Sigmoid colon (tissue), 7 donors: Measurements from ENCODE around the gene HLA-DQB1. TPM values are rescaled to one million over a fixed set of nuclear protein-coding genes. Genes with fewer than 3 reads are reported as not detected.
A peak's percentile ranks its signal among the peaks of the same experiment; 100 is the strongest.

Experiments
- DNase-seq: peaks from one replicate; pipeline ENCODE4 v3.0.0-alpha.2; 2019
- H3K27ac ChIP-seq, 4 donors: fragments of 200-600 bp; sonication (generic); one replicate each; pipeline ENCODE4 v1.5.1; 2016 to 2019; ENCODE audit warnings: mild to moderate bottlenecking in 1 of 4
- H3K27me3 ChIP-seq, 3 donors: fragments of 200-600 bp; sonication (generic); one replicate each; pipeline ENCODE4 v1.5.1; 2019; ENCODE audit warnings: mild to moderate bottlenecking in 1 of 3
- H3K36me3 ChIP-seq, 4 donors: fragments of 200-600 bp; sonication (generic); one replicate each; pipeline ENCODE4 v1.5.1; 2016 to 2019
- H3K4me1 ChIP-seq, 4 donors: fragments of 200-600 bp; sonication (generic); one replicate each; pipeline ENCODE4 v1.5.1; 2017 to 2019
- H3K4me3 ChIP-seq, 4 donors: fragments of 200-600 bp; sonication (generic); one replicate each; pipeline ENCODE4 v1.5.1; 2017 to 2019; ENCODE audit warnings: mild to moderate bottlenecking in 2 of 4, moderate library complexity in 1 of 4
- H3K9me3 ChIP-seq, 4 donors: fragments of 200-600 bp in 3 of 4; sonication (generic) in 3 of 4; one replicate each; pipeline versions ENCODE4 v1.5.1 to v1.6.1; 2013 to 2019
- CTCF ChIP-seq, 4 experiments: fragments of 450-650 bp in 3 of 4; fragments of 200-600 bp in 1 of 4; IDR thresholded peaks; one replicate each; pipeline ENCODE4 v1.5.1; 2016 to 2019; ENCODE audit warnings: antibody characterized with exemption in 4 of 4, mild to moderate bottlenecking in 3 of 4, moderate library complexity in 2 of 4
- POLR2AphosphoS5 ChIP-seq, 4 donors: sonication (generic); formaldehyde crosslinking; IDR thresholded peaks; one replicate each; pipeline ENCODE4 v1.6.1; 2017; ENCODE audit warnings: antibody characterized with exemption in 4 of 4
- WGBS, 2 donors: extraction: QIAGEN DNeasy Blood & Tissue Kit; methylation state at CpG; one replicate each; pipeline ENCODE4 v1.1.7; 2013; 5-methylcytosine and 5-hydroxymethylcytosine counted together
- intact Hi-C: fragments of 100-400 bp; cut with DNase I; formaldehyde crosslinking; loops from one replicate; pipeline ENCODE4 v1.15.1; 2023
- polyA plus RNA-seq, 3 donors: library from polyadenylated mRNA; stranded (reverse); fragments of 200-250 nt; gene quantifications; one replicate each; pipeline ENCODE4 v1.2.3, GENCODE V29; 2013
- total RNA-seq, 4 donors: library from RNA; depleted of rRNA; stranded (reverse); fragments of >200 nt; gene quantifications; one replicate each; pipeline ENCODE4 v1.1.0, GENCODE V29; 2016
- donor health status: healthy with polysubstance abuse.
- donor health status: Bipolar disorder and iron deficiency.
- donor health status: healthy.

HLA-DQB1 gene
- total and polyA plus RNA-seq, 7 donors, result under 0.01 to 182 (median 3.5) TPM

- TF ChIP-seq POLR2AphosphoS5 (IDR thresholded peaks at IDR 0.05) (peak in 1 of 4 donors; percentile 65), CTCF (IDR thresholded peaks at IDR 0.05) (no peak)
- DNase-seq, result no peak
These were observed 56.5 kb downstream of the HLA-DQB1 start for GRCh38 chr6:32609731-32610640.

More at GRCh38 chr6:32609731-32610640, 56.5 kb downstream of the HLA-DQB1 start:
- Histone ChIP-seq H3K4me1 (no peaks in the 10 kb centered on the region), H3K9me3 (no peaks in the 10 kb centered on the region), H3K4me3 (no peak overlapping the region), H3K36me3 (no peaks in the 10 kb centered on the region), H3K27me3 (no peaks in the 10 kb centered on the region), H3K27ac (peak overlapping the region in 3 of 4 donors; percentile 40 to 48 (median 46))
- 11 to 21% methylated on average over 8 of the region's 8 CpGs for WGBS, 2 donors
- intact Hi-C loops, result no loop called here

Other genes with a start within 250 kb of the HLA-DQB1 start
- gene HLA-DRA, start 226.8 kb downstream of the HLA-DQB1 start, total RNA-seq, result 100 to 1,000 TPM; 101 to 151 (median 113) TPM
- 1,000 to 10,000 TPM in 1 of 3 donors, 100 to 1,000 TPM in 2; 137 to 1,090 (median 722) TPM for gene HLA-DRA, start 226.8 kb downstream of the HLA-DQB1 start, polyA plus RNA-seq
- 10 to 100 TPM in 1 of 4 donors, 1 to 10 TPM in 2, under 1 TPM in 1; 0.71 to 20.8 (median 1.6) TPM for gene HLA-DRB5, start 136.4 kb downstream of the HLA-DQB1 start, total RNA-seq
- 10 to 100 TPM in 1 of 3 donors, 1 to 10 TPM in 1, not detected in 1; 2.1 to 13.6 TPM for gene HLA-DRB5, start 136.4 kb downstream of the HLA-DQB1 start, polyA plus RNA-seq
- 10 to 100 TPM; 23.5 to 44.6 (median 27.7) TPM for gene HLA-DRB1, start 76.8 kb downstream of the HLA-DQB1 start, total RNA-seq
- gene HLA-DRB1, start 76.8 kb downstream of the HLA-DQB1 start, polyA plus RNA-seq, result 100 to 1,000 TPM in 2 of 3 donors, 10 to 100 TPM in 1; 25.8 to 414 (median 158) TPM
- gene HLA-DQA1, start 29.3 kb downstream of the HLA-DQB1 start, total RNA-seq, result 1 to 10 TPM in 3 of 4 donors, under 1 TPM in 1; 0.16 to 9.5 (median 4.0) TPM
- 100 to 1,000 TPM in 2 of 3 donors, 10 to 100 TPM in 1; 32.4 to 250 (median 129) TPM for gene HLA-DQA1, start 29.3 kb downstream of the HLA-DQB1 start, polyA plus RNA-seq
- 1 to 10 TPM in 2 of 4 donors, under 1 TPM in 1, not detected in 1; 0.36 to 1.7 (median 1.2) TPM for gene HLA-DQA2, start 74.7 kb upstream of the HLA-DQB1 start, total RNA-seq
- gene HLA-DQA2, start 74.7 kb upstream of the HLA-DQB1 start, polyA plus RNA-seq, result under 1 TPM in 1 of 3 donors, not detected in 2; 0.17 TPM
- 1 to 10 TPM in 1 of 4 donors, under 1 TPM in 2, not detected in 1; 0.41 to 1.1 (median 0.49) TPM for gene HLA-DQB2, start 96.9 kb upstream of the HLA-DQB1 start, total RNA-seq
- under 1 TPM in 2 of 3 donors, not detected in 1; 0.69 to 0.87 TPM for gene HLA-DQB2, start 96.9 kb upstream of the HLA-DQB1 start, polyA plus RNA-seq
- gene HLA-DOB, start 150.3 kb upstream of the HLA-DQB1 start, total RNA-seq, result 1 to 10 TPM in 1 of 4 donors, under 1 TPM in 1, not detected in 2; 0.68 to 1.8 TPM
- gene HLA-DOB, start 150.3 kb upstream of the HLA-DQB1 start, polyA plus RNA-seq, result 10 to 100 TPM in 1 of 3 donors, 1 to 10 TPM in 2; 1.2 to 31.8 (median 1.6) TPM
- gene TAP2, start 172.1 kb upstream of the HLA-DQB1 start, total RNA-seq, result 1 to 10 TPM; 5.9 to 9.2 (median 7.2) TPM
- gene TAP2, start 172.1 kb upstream of the HLA-DQB1 start, polyA plus RNA-seq, result 10 to 100 TPM in 1 of 3 donors, 1 to 10 TPM in 2; 2.4 to 54.5 (median 3.0) TPM
- gene PSMB8, start 177.4 kb upstream of the HLA-DQB1 start, total RNA-seq, result 10 to 100 TPM; 34.3 to 45.7 (median 40.7) TPM
- 100 to 1,000 TPM; 199 to 305 (median 286) TPM for gene PSMB8, start 177.4 kb upstream of the HLA-DQB1 start, polyA plus RNA-seq
- gene TAP1, start 187.0 kb upstream of the HLA-DQB1 start, total RNA-seq, result 10 to 100 TPM; 22.5 to 35.0 (median 24.6) TPM
- gene TAP1, start 187.0 kb upstream of the HLA-DQB1 start, polyA plus RNA-seq, result 100 to 1,000 TPM in 1 of 3 donors, 10 to 100 TPM in 2; 11.4 to 211 (median 19.2) TPM
- gene PSMB9, start 187.5 kb upstream of the HLA-DQB1 start, total RNA-seq, result 10 to 100 TPM; 10.2 to 23.2 (median 13.8) TPM
- 100 to 1,000 TPM in 2 of 3 donors, 10 to 100 TPM in 1; 81.1 to 233 (median 129) TPM for gene PSMB9, start 187.5 kb upstream of the HLA-DQB1 start, polyA plus RNA-seq